Neural cell (in vitro differentiated cells): Measurements from ENCODE around the gene ACAA1. TPM values are rescaled to one million over a fixed set of nuclear protein-coding genes. Genes with fewer than 3 reads are reported as not detected.
"Not testable (repeated sequence)": the region's sequence is repeated elsewhere in the genome, so short reads cannot be mapped to it uniquely, and the experiment has no call there.

Experiments used
- H2AFZ ChIP-seq: fragments of 200-600, 300-800 bp; sonication (generic), shearing (Covaris generic); 2 replicates; pipeline ENCODE4 v1.6.0; 2014; ENCODE audit warnings: low read depth, mild to moderate bottlenecking, antibody characterized with exemption, low read length, moderate library complexity
- H3F3A ChIP-seq: fragments of 200-600 bp; shearing (Covaris generic); 2 replicates; pipeline ENCODE4 v1.6.1; 2016; ENCODE audit warnings: mild to moderate bottlenecking, moderate library complexity, mixed read lengths, antibody characterized with exemption, low read length; ENCODE audit not compliant: insufficient read depth, poor library complexity, severe bottlenecking
- H3K27ac ChIP-seq: fragments of 200-600, 300-800 bp; sonication (generic), shearing (Covaris generic); 2 replicates; pipeline ENCODE4 v1.5.1; 2014; ENCODE audit warnings: mild to moderate bottlenecking, low read length, moderate library complexity
- H3K27me3 ChIP-seq: fragments of 300-800, 200-600 bp; sonication (generic), shearing (Covaris generic); 2 replicates; pipeline ENCODE4 v1.6.0; 2014; ENCODE audit warnings: mild to moderate bottlenecking, low read depth, low read length, moderate library complexity; ENCODE audit not compliant: insufficient read depth
- H3K36me3 ChIP-seq: fragments of 300-800, 200-600 bp; sonication (generic), shearing (Covaris generic); 2 replicates; pipeline ENCODE4 v1.5.1; 2014; ENCODE audit warnings: mild to moderate bottlenecking, antibody characterized with exemption, low read length, moderate library complexity; ENCODE audit not compliant: insufficient read depth
- H3K4me2 ChIP-seq: fragments of 300-800, 200-600 bp; sonication (generic), shearing (Covaris generic); 2 replicates; pipeline ENCODE4 v1.6.0; 2014; ENCODE audit warnings: mild to moderate bottlenecking, low read length
- H3K4me3 ChIP-seq: fragments of 300-800, 200-600 bp; sonication (generic), shearing (Covaris generic); 2 replicates; pipeline ENCODE4 v1.5.1; 2014; ENCODE audit warnings: mild to moderate bottlenecking, low read length, moderate library complexity
- H3K79me2 ChIP-seq: fragments of 200-600 bp; shearing (Covaris generic); replicated peaks from 2 replicates; pipeline ENCODE4 v1.6.0; 2014; ENCODE audit warnings: mild to moderate bottlenecking, low read length, moderate library complexity; ENCODE audit not compliant: insufficient read depth
- H3K9ac ChIP-seq: fragments of 300-800, 200-600 bp; sonication (generic), shearing (Covaris generic); 2 replicates; pipeline ENCODE4 v1.6.1; 2016; ENCODE audit warnings: mild to moderate bottlenecking, low read length, mixed read lengths
- H3K9me2 ChIP-seq: fragments of 200-600 bp; shearing (Covaris generic); 2 replicates; pipeline ENCODE4 v1.6.1; 2016; ENCODE audit warnings: mild to moderate bottlenecking, low read length, mixed read lengths; ENCODE audit not compliant: insufficient read depth
- H3K9me3 ChIP-seq: fragments of 200-600, 300-800 bp; sonication (generic), shearing (Covaris generic); 2 replicates; pipeline ENCODE4 v1.6.1; 2016; ENCODE audit warnings: mild to moderate bottlenecking, mixed run types, low read length, moderate library complexity, mixed read lengths
- H4K20me1 ChIP-seq: fragments of 200-600 bp; shearing (Covaris generic); 2 replicates; pipeline ENCODE4 v1.6.1; 2016; ENCODE audit warnings: mild to moderate bottlenecking, mixed run types; ENCODE audit not compliant: insufficient read depth
- EP300 ChIP-seq: fragments of 450-650 bp; conservative IDR thresholded peaks from 2 replicates; pipeline ENCODE4 v1.6.1; 2014; ENCODE audit warnings: antibody characterized with exemption, mild to moderate bottlenecking, moderate library complexity; ENCODE audit not compliant: poor library complexity, severe bottlenecking
- EZH2 ChIP-seq: fragments of 200-600, 300-800 bp; shearing (Covaris generic), sonication (generic); IDR thresholded peaks from 2 replicates; pipeline ENCODE4 v1.6.1; 2014; ENCODE audit warnings: antibody characterized with exemption, low read length, borderline replicate concordance, mild to moderate bottlenecking; ENCODE audit not compliant: insufficient read depth, poor library complexity, severe bottlenecking
- POLR2AphosphoS5 ChIP-seq: IDR thresholded peaks from 2 replicates; pipeline ENCODE4 v1.6.1; 2012
- RAD21 ChIP-seq: fragments of 450-650 bp; conservative IDR thresholded peaks from 2 replicates; pipeline ENCODE4 v1.6.1; 2014; ENCODE audit warnings: antibody characterized with exemption, mild to moderate bottlenecking, moderate library complexity
- REST ChIP-seq: IDR thresholded peaks from 2 replicates; pipeline ENCODE4 v1.6.1; 2012; ENCODE audit warnings: borderline replicate concordance
- TAF1 ChIP-seq: IDR thresholded peaks from 2 replicates; pipeline ENCODE4 v1.6.1; 2012; ENCODE audit warnings: low read depth
- polyA plus RNA-seq: library from polyadenylated mRNA; depleted of rRNA; stranded (reverse); fragments of >200 nt; gene quantifications from 2 replicates; pipeline ENCODE4 v1.2.3, GENCODE V29; 2014

ACAA1 gene
- polyA plus RNA-seq, 1 donor from 2014 or later, result 59.1 TPM

GRCh38 chr3:38088126-38089078, 48.5 kb downstream of the ACAA1 start:
- Histone ChIP-seq H3K36me3 (no peaks in the 10 kb centered on the region), H3K9me3 (no peaks in the 10 kb centered on the region), H3K9me2 (no peaks in the 10 kb centered on the region), H4K20me1 (no peaks in the 10 kb centered on the region), H2AFZ (no peak overlapping the region), H3K9ac (no peak overlapping the region), H3K79me2 (no peaks in the 10 kb centered on the region), H3K27ac (no peak overlapping the region), H3F3A (no peaks in the 10 kb centered on the region), H3K4me3 (no peak overlapping the region), H3K27me3 (no peaks in the 10 kb centered on the region), H3K4me2 (no peak overlapping the region)
- TF ChIP-seq TAF1 (no peak), REST (no peak), EZH2 (no peak)

- H4K20me1 ChIP-seq, H3K79me2 ChIP-seq, H3K27ac ChIP-seq, H3K4me2 ChIP-seq, H3K9ac ChIP-seq, H3K36me3 ChIP-seq, H2AFZ ChIP-seq, H3F3A ChIP-seq, H3K9me3 ChIP-seq, H3K4me3 ChIP-seq, H3K27me3 ChIP-seq, H3K9me2 ChIP-seq: not testable (repeated sequence)
These were observed 49.6 kb downstream of the ACAA1 start for GRCh38 chr3:38087278-38087677.

DNA sequence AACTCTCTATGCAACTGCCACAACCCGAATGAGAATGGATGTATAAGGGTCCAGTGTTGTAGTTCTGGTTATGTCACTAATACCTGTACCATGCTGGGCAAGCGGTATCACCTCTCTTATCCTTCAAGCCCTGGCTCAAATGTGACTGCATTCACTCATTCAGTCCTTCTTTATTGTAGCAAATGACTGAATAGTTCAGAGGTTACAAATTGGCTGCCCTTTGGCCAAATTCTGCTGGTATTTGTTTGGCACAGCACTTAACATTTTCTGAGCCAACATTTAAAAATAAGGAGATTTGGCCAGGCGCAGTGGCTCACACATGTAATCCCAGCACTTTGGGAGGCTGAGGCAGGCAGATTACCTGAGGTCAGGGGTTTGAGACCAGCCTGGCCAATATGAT, 50.4 kb downstream of the ACAA1 start:
- Histone ChIP-seq H3K27me3 (no peaks in the 10 kb centered on the region), H3K9ac (no peak overlapping the region)
- no peak for TF ChIP-seq POLR2AphosphoS5
- TF ChIP-seq RAD21, result no peak
- no peak for TF ChIP-seq EZH2
- no peak for TF ChIP-seq EP300

More for the DNA sequence above, 50.4 kb downstream of the ACAA1 start:
- no peaks in the 10 kb centered on the region for H3F3A ChIP-seq
- no peak overlapping the region for H2AFZ ChIP-seq
- no peak overlapping the region for H3K4me2 ChIP-seq
- no peaks in the 10 kb centered on the region for H3K9me2 ChIP-seq
- no peak overlapping the region for H3K27ac ChIP-seq
- H3K4me3 ChIP-seq, result no peak overlapping the region
- H3K36me3 ChIP-seq, result no peaks in the 10 kb centered on the region
- H4K20me1 ChIP-seq, result no peaks in the 10 kb centered on the region
- no peaks in the 10 kb centered on the region for H3K79me2 ChIP-seq
- no peaks in the 10 kb centered on the region for H3K9me3 ChIP-seq
